ENCODE results near the gene VSIG8. TPM values are rescaled to one million over a fixed set of nuclear protein-coding genes. Genes with fewer than 3 reads are reported as not detected.

The VSIG8 gene
- total RNA-seq, 2 donors from 2014 or later: not detected

DNA sequence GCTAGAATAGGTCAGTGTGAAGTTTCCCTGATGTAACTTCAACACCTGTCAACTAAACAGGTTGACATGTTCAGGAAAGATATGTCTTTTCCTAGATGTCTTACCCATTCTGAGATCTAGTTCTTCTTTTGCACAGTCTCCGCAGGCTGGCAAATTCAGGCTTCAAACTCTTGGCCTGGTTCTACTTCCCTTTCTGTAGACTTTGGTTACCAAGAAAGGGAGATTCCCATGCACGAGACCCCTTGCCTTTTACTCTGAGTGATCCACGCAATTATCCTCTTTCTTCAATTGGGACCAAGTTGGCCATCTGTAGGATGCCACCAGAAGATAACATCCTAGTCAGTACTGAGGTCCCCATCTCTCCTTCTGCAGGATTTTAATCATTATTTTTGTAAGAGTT, 35.5 kb upstream of the VSIG8 start:
- intact Hi-C loops (cut with DNase I): no loop called here
- Histone ChIP-seq H3K4me1 (peaks cover 19% of the 10 kb centered on the region), H3K27me3 (no peaks in the 10 kb centered on the region), H3K36me3 (replicated peaks in 1 of 2; ENCODE audit: insufficient read depth in 1 of 2, low read depth in 2 of 2) (no peaks in the 10 kb centered on the region), H3K9me3 (no peaks in the 10 kb centered on the region), H3K27ac (no peak overlapping the region), H3K4me3 (no peak overlapping the region)
- ATAC-seq: no peak
- WGBS, 2 donors: 75 to 81% methylated on average over 3 of the region's 3 CpGs
- DNase-seq: no peak
- no peak for TF ChIP-seq POLR2A (IDR thresholded peaks at IDR 0.05)
- TF ChIP-seq, protein P1, sequence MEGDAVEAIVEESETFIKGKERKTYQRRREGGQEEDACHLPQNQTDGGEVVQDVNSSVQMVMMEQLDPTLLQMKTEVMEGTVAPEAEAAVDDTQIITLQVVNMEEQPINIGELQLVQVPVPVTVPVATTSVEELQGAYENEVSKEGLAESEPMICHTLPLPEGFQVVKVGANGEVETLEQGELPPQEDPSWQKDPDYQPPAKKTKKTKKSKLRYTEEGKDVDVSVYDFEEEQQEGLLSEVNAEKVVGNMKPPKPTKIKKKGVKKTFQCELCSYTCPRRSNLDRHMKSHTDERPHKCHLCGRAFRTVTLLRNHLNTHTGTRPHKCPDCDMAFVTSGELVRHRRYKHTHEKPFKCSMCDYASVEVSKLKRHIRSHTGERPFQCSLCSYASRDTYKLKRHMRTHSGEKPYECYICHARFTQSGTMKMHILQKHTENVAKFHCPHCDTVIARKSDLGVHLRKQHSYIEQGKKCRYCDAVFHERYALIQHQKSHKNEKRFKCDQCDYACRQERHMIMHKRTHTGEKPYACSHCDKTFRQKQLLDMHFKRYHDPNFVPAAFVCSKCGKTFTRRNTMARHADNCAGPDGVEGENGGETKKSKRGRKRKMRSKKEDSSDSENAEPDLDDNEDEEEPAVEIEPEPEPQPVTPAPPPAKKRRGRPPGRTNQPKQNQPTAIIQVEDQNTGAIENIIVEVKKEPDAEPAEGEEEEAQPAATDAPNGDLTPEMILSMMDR (IDR thresholded peaks at IDR 0.05): no peak

DNA sequence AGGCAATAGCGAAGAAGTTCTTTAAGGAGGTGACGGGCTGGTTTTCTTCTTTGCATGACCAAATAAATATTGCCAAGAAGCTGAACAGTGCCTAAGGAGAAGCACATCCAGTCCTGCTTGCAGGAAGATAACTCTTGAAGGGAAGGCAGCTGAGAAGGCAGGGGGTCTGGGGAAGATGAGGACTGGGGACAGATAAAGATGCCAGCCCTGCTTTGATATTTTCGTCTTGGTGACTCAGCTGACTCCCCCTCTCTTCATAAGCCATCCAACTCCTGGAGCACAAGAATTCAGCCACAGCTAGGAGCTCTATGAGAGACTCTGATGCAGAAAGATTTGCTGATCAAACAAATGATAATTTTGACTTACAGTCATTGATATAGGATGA, 34.1 kb upstream of the VSIG8 start:
- H3K4me3 ChIP-seq: no peak overlapping the region
- peaks cover 19% of the 10 kb centered on the region for H3K4me1 ChIP-seq
- H3K27ac ChIP-seq: no peak overlapping the region
- H3K9me3 ChIP-seq: no peaks in the 10 kb centered on the region
- 82 to 83% methylated on average over 3 of the region's 3 CpGs for WGBS, 2 donors
- H3K36me3 ChIP-seq (replicated peaks in 1 of 2; ENCODE audit: insufficient read depth in 1 of 2, low read depth in 2 of 2): no peaks in the 10 kb centered on the region
- H3K27me3 ChIP-seq: no peaks in the 10 kb centered on the region
- TF ChIP-seq POLR2A (IDR thresholded peaks at IDR 0.05): no peak
- DNase-seq (no peak), ATAC-seq (no peak)
- intact Hi-C loops (cut with DNase I): no loop called here

DNA sequence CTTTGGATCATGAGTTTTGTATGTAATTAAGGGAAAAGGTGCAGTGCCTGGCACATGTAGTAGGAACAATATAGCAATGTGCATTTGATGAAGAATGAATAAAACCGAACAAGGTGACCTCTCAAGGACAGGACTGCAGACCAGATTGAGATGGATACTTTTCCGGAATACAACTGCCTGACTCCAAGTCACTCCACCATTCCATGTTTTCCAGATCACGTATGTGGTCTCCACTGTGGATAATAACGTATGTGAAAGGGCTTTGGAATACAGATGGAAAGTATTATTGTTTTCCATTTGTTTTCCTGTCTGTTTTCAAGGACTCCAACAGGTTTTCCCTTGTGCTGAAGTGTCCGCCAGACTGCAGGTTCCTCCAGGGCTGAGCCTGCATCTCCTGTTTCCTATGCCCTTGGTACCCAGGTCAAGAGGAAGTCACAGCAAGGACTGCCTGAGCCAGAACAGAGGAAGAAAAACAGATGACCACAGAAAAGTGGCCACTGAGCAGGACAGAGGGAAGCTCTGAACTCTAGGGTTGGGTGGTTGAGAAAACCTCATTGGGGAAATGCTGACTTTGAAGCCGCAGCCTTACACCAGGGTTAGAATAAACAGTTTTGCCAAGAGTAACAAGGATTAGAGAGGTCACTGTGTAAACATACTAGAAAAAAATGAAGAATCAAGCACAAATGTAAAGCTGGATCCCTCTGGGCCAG, 33.5 kb upstream of the VSIG8 start:
- WGBS, 2 donors: 62 to 69% methylated on average over 6 of the region's 6 CpGs
- peak in 1 of 4 donors; percentile 36 for DNase-seq

DNA sequence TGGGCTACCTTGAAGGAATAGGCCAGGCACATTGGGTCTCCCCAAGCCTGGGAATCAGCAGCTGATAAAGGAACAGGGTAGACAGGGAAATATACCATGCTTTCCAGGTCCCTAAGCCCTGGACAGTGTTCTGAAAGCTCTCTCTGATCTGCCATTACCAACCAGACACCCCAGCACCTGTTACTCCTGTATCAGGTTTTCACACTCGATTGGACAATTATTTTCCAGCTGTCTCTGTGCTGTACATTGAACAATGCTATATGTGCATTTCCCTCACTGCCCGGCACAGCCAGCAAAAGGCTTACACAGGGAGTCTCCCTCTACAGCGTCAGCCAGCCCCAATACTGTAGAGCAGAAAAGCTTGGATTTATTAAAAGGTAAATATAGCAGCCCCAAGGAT, 32.8 kb upstream of the VSIG8 start:
- WGBS, 2 donors: 69 to 71% methylated on average over 2 to 3 of the region's 3 CpGs
- Histone ChIP-seq H3K4me1 (peaks cover 8% of the 10 kb centered on the region), H3K4me3 (no peak overlapping the region), H3K9me3 (no peaks in the 10 kb centered on the region), H3K27me3 (no peaks in the 10 kb centered on the region), H3K27ac (no peak overlapping the region), H3K36me3 (replicated peaks in 1 of 2; ENCODE audit: insufficient read depth in 1 of 2, low read depth in 2 of 2) (no peaks in the 10 kb centered on the region)
- ATAC-seq (no peak), DNase-seq (no peak)
- intact Hi-C loops (cut with DNase I): no loop called here
- TF ChIP-seq POLR2A (IDR thresholded peaks at IDR 0.05): no peak
- TF ChIP-seq, protein P1 (IDR thresholded peaks at IDR 0.05): no peak

More for the DNA sequence above, 33.5 kb upstream of the VSIG8 start:
- ATAC-seq: no peak
- intact Hi-C loops (cut with DNase I): no loop called here
- H3K9me3 ChIP-seq: no peaks in the 10 kb centered on the region
- H3K4me3 ChIP-seq: no peak overlapping the region
- H3K27ac ChIP-seq: no peak overlapping the region
- no peak for TF ChIP-seq POLR2A (IDR thresholded peaks at IDR 0.05)
- TF ChIP-seq, protein P1 (IDR thresholded peaks at IDR 0.05): no peak
- no peaks in the 10 kb centered on the region for H3K27me3 ChIP-seq
- peaks cover 15% of the 10 kb centered on the region for H3K4me1 ChIP-seq
- H3K36me3 ChIP-seq (replicated peaks in 1 of 2; ENCODE audit: insufficient read depth in 1 of 2, low read depth in 2 of 2): no peaks in the 10 kb centered on the region

DNA sequence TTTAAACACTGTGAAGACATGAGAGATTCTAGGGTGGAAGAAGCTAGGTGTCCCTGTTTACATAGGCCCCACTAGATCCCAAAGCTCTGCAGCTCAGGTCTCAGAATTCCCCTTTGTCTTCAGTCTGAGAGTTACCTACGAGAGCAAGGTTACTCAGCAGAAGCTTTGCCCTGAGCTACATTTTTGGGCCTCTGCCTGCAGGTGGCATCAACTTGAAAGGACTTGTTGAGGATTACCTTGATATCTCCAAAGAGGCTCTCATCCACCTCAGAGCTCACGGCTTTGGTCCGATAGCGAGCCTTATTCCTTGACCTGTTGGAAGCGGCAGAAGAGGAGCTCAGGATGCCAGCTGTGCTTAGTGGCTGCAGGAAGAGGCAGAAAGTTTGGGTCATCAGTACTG, 30.5 kb upstream of the VSIG8 start:
- no peaks in the 10 kb centered on the region for H3K4me1 ChIP-seq
- TF ChIP-seq, protein P1 (IDR thresholded peaks at IDR 0.05): no peak
- no peak for TF ChIP-seq POLR2A (IDR thresholded peaks at IDR 0.05)
- 72 to 79% methylated on average over 2 to 5 of the region's 5 CpGs for WGBS, 2 donors
- no peak overlapping the region for H3K27ac ChIP-seq
- ATAC-seq: no peak
- DNase-seq: no peak
- intact Hi-C loops (cut with DNase I): loop anchor here (5.0 kb wide), 1 partner anchor 91 kb away; the partner anchor contains the start of gene FCRL6
- H3K9me3 ChIP-seq: no peaks in the 10 kb centered on the region
- H3K36me3 ChIP-seq (replicated peaks in 1 of 2; ENCODE audit: insufficient read depth in 1 of 2, low read depth in 2 of 2): no peaks in the 10 kb centered on the region
- H3K27me3 ChIP-seq: no peaks in the 10 kb centered on the region
- no peak overlapping the region for H3K4me3 ChIP-seq
